IPS-20b (cell line): ENCODE measurements around the gene MRPL33.

Experiments
- H3K27ac ChIP-seq: one replicate; pipeline ENCODE4 v1.5.1; 2013; ENCODE audit warnings: low read length
- H3K27me3 ChIP-seq: 2 replicates; pipeline ENCODE4 v1.6.1; 2013; ENCODE audit warnings: mild to moderate bottlenecking, low read length, inconsistent platforms; ENCODE audit not compliant: insufficient read depth
- H3K36me3 ChIP-seq: 2 replicates; pipeline ENCODE4 v1.6.1; 2013; ENCODE audit warnings: low read depth, mild to moderate bottlenecking, inconsistent platforms, low read length, moderate library complexity; ENCODE audit not compliant: insufficient read depth
- H3K4me1 ChIP-seq: 2 replicates; pipeline ENCODE4 v1.6.1; 2013; ENCODE audit warnings: mild to moderate bottlenecking, control low read depth, inconsistent platforms, low read length, moderate library complexity; ENCODE audit not compliant: insufficient read depth
- H3K4me3 ChIP-seq: 2 replicates; pipeline ENCODE4 v1.5.1; 2013; ENCODE audit warnings: mild to moderate bottlenecking, low read length, inconsistent platforms
- H3K9ac ChIP-seq: 2 replicates; pipeline ENCODE4 v1.6.1; 2013; ENCODE audit warnings: low read depth, mild to moderate bottlenecking, inconsistent platforms, low read length, moderate library complexity
- H3K9me3 ChIP-seq: 2 replicates; pipeline ENCODE4 v1.6.1; 2013; ENCODE audit warnings: mild to moderate bottlenecking, low read depth, low read length, inconsistent platforms; ENCODE audit not compliant: insufficient read depth

MRPL33 gene

DNA sequence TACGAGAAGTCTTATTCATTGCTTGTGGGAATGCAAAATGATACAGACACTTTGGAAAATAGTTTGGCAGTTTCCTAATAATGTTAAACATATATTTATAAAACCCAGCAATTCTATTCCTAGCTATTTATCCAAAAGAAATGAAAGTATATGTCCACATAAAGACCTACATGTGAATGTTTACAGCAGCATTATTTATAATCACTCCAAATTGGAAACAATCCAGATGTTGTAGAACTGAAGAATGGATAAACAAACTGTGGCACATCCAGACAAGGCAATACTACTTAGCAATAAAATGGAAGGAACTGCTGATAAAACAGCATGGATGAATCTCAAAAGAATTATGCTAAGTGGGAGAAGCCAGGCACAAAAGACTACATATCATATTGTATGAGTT, 19.3 kb downstream of the MRPL33 start:
- H3K4me1 ChIP-seq, result no peaks in the 10 kb centered on the region
- no peak overlapping the region for H3K4me3 ChIP-seq
- no peak overlapping the region for H3K9ac ChIP-seq
- H3K9me3 ChIP-seq, result no peaks in the 10 kb centered on the region
- H3K36me3 ChIP-seq, result no peaks in the 10 kb centered on the region
- H3K27me3 ChIP-seq, result no peaks in the 10 kb centered on the region
- H3K27ac ChIP-seq, result no peak overlapping the region

DNA sequence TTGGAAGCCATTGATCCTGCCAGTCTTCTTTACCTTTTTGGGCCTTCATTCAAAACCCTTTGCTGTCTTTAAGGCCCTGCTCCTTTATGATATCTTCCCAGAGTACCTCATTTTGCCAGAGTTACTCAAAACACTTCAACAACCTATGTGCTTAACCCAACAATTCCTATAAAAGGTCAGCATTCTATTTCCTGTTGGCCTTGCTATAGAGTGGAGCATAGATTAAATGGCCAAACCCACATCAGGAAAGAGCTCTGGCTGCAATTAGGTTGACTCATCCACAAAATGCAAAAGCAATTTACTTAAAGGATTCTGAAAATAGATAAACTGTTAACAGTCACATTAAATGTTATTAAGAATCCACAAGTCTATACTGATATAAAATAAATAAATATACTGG, 21.2 kb downstream of the MRPL33 start:
- no peak overlapping the region for H3K27ac ChIP-seq
- H3K36me3 ChIP-seq, result no peaks in the 10 kb centered on the region
- H3K9ac ChIP-seq, result no peak overlapping the region
- H3K4me1 ChIP-seq, result no peaks in the 10 kb centered on the region
- H3K27me3 ChIP-seq, result no peaks in the 10 kb centered on the region
- no peak overlapping the region for H3K4me3 ChIP-seq
- H3K9me3 ChIP-seq, result no peaks in the 10 kb centered on the region

DNA sequence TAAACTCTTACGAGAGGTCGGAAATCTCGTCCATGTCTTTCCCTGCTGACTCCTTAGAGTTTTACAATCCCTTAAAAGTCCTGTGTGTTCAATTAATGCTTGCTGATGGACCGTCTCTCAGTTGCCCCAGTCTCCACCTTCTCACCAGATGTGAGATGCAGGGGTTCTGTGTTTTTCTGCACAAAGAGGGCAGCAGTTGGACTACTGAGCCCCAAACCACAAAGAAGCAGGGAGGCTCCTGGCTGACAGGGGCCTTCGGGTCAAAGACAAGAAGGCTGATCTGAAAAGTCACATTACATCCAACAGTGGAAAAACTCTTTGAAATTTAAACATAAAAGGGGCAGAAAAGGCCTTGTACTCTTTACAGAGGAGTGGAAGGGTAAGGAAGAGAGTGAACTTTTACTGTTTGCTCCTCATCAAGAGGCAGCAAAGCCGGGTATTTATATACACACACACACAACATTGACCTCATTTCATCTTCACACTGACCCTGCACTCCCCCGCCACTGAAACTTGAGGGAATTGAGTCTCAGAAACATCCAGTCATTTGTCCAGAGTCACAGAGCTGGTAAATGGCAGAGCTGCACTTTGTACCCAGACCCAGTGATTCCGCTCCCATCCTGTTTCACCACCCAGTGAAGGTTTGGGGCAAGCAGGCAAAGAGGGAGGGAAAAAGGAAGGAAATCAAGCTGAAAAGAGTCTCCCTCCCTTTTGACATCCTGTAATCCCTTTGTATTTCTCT, 23.7 kb downstream of the MRPL33 start:
- Histone ChIP-seq H3K9ac (no peak overlapping the region), H3K4me1 (no peaks in the 10 kb centered on the region), H3K27ac (no peak overlapping the region)

DNA sequence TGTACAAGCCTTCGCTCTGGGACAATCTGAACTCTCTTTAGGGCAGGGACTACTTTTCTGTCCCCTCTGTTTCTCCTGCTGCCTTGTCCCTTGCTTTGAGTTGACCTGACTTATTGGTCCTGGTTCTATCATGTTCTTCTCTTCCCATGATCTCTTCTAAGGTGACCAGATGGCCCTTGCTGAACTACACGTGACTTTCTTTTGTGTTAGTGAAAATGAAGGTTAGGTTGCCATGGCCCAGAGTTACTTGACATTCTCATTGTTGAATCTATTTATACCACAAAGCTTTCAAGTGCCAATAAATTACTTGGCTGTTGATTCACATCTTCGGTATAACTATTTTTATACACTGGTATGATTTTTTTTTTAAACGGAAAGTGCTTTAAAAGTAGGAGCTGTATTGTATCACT, 24.4 kb downstream of the MRPL33 start:
- Histone ChIP-seq H3K4me3 (no peak overlapping the region), H3K9ac (no peak overlapping the region), H3K4me1 (no peaks in the 10 kb centered on the region), H3K27ac (no peak overlapping the region), H3K9me3 (no peaks in the 10 kb centered on the region), H3K36me3 (no peaks in the 10 kb centered on the region), H3K27me3 (no peaks in the 10 kb centered on the region)

More for the DNA sequence above, 23.7 kb downstream of the MRPL33 start:
- no peaks in the 10 kb centered on the region for H3K27me3 ChIP-seq
- no peak overlapping the region for H3K4me3 ChIP-seq
- no peaks in the 10 kb centered on the region for H3K36me3 ChIP-seq
- no peaks in the 10 kb centered on the region for H3K9me3 ChIP-seq

GRCh38 chr2:27796791-27797765, 25.6 kb downstream of the MRPL33 start:
- Histone ChIP-seq H3K4me1 (no peaks in the 10 kb centered on the region), H3K4me3 (no peak overlapping the region), H3K9me3 (no peaks in the 10 kb centered on the region), H3K9ac (no peak overlapping the region), H3K27ac (no peak overlapping the region), H3K36me3 (no peaks in the 10 kb centered on the region), H3K27me3 (no peaks in the 10 kb centered on the region)

DNA sequence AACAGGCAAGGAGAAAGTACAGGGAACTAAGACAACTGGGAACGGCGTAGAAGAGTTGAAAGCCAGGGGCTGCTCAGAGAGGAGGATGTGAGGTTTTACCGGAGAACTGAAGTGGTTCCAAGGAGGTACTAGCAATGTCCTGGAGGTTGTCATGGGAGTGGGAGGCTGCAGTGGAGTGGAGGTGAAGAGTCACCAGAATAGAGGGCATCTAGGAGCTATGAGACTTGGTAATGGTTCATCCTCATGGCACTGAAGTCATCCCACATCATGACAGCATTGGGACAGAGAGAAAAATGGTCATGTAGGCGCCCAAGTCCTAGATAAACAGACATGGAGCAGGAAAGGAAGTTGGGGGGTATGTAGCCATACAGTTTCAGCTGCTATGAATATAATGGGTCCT, 26.3 kb downstream of the MRPL33 start:
- Histone ChIP-seq H3K4me3 (no peak overlapping the region), H3K27ac (no peak overlapping the region), H3K27me3 (no peaks in the 10 kb centered on the region), H3K9me3 (no peaks in the 10 kb centered on the region), H3K4me1 (no peaks in the 10 kb centered on the region), H3K36me3 (no peaks in the 10 kb centered on the region), H3K9ac (no peak overlapping the region)

GRCh38 chr2:27798486-27798885, 27.0 kb downstream of the MRPL33 start:
- H3K4me1 ChIP-seq, result no peaks in the 10 kb centered on the region
- no peak overlapping the region for H3K4me3 ChIP-seq
- H3K9ac ChIP-seq, result no peak overlapping the region
- H3K9me3 ChIP-seq, result no peaks in the 10 kb centered on the region
- no peaks in the 10 kb centered on the region for H3K27me3 ChIP-seq
- H3K36me3 ChIP-seq, result no peaks in the 10 kb centered on the region
- H3K27ac ChIP-seq, result no peak overlapping the region

- no peaks in the 10 kb centered on the region for H3K9me3 ChIP-seq
- no peaks in the 10 kb centered on the region for H3K36me3 ChIP-seq
- H3K4me3 ChIP-seq, result no peak overlapping the region
- no peaks in the 10 kb centered on the region for H3K27me3 ChIP-seq
- H3K9ac ChIP-seq, result no peak overlapping the region
- H3K4me1 ChIP-seq, result no peaks in the 10 kb centered on the region
- no peak overlapping the region for H3K27ac ChIP-seq
Measured at GRCh38 chr2:27798948-27799645, 27.6 kb downstream of the MRPL33 start.

DNA sequence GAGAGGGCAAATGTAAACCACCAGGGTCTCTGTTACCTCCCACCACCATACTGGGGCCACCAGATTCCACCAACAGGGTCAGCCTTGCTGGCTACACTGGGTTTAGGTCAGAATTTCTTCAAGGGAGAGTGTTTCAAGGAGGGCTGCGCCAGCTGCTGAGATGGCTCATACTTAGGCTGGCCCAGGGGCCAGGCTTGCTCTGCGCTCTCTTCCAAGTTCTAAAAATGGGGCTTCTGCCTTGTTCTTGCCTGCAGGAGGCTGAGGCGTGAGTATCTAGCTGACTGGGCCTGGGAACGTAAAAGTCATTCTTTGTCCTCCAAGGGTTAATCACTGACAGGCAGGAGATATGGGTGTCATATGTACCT, 28.1 kb downstream of the MRPL33 start:
- Histone ChIP-seq H3K27me3 (no peaks in the 10 kb centered on the region), H3K4me3 (no peak overlapping the region), H3K36me3 (no peaks in the 10 kb centered on the region), H3K27ac (no peak overlapping the region), H3K9ac (no peak overlapping the region), H3K4me1 (no peaks in the 10 kb centered on the region), H3K9me3 (no peaks in the 10 kb centered on the region)

- H3K4me1 ChIP-seq, result no peaks in the 10 kb centered on the region
- no peaks in the 10 kb centered on the region for H3K27me3 ChIP-seq
- no peak overlapping the region for H3K4me3 ChIP-seq
- H3K9me3 ChIP-seq, result no peaks in the 10 kb centered on the region
- no peaks in the 10 kb centered on the region for H3K36me3 ChIP-seq
- no peak overlapping the region for H3K9ac ChIP-seq
- no peak overlapping the region for H3K27ac ChIP-seq
Measured at GRCh38 chr2:27800856-27801255, 29.3 kb downstream of the MRPL33 start.

DNA sequence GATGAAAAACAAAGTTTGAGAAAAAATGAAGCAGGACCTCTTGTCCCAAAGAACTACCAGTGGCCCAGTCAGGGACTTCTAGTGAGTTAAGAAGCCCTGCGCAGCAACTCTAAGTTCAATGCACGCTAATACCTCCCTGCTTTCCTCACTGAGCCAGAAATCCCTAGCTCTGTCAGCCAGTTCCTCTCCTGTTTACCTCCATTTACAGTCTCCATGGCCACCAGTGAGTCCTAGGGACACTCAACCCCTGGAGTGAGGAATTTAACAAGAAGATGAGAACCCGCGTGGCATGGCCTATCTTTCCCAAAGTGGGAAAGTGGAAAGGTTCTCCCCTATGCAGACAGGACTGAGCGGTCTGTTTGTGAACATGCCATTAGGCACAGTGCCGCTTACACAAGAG, 31.0 kb downstream of the MRPL33 start:
- H3K9ac ChIP-seq, result no peak overlapping the region
- no peaks in the 10 kb centered on the region for H3K27me3 ChIP-seq
- H3K9me3 ChIP-seq, result no peaks in the 10 kb centered on the region
- H3K4me3 ChIP-seq, result no peak overlapping the region
- no peak overlapping the region for H3K27ac ChIP-seq
- no peaks in the 10 kb centered on the region for H3K4me1 ChIP-seq
- H3K36me3 ChIP-seq, result no peaks in the 10 kb centered on the region
